Panc1 (cell line): ENCODE data around the gene SMIM15.

ENCODE experiments used
- CTCF ChIP-seq: fragments of 450-650 bp; IDR thresholded peaks from 2 replicates; pipeline ENCODE4 v1.5.1; 2017; ENCODE audit warnings: mild to moderate bottlenecking
- POLR2AphosphoS5 ChIP-seq: IDR thresholded peaks from 2 replicates; pipeline ENCODE4 v1.6.1; 2012; ENCODE audit warnings: mild to moderate bottlenecking, low read depth, low read length, moderate library complexity
- REST ChIP-seq, 2 experiments: IDR thresholded peaks; 2 replicates each; pipeline ENCODE4 v1.6.1; 2011 to 2012; ENCODE audit warnings: low read depth in 2 of 2, control low read depth in 1 of 2, low read length in 1 of 2, mild to moderate bottlenecking in 1 of 2, moderate library complexity in 1 of 2; ENCODE audit not compliant: insufficient read depth in 1 of 2
- SIN3A ChIP-seq: IDR thresholded peaks from 2 replicates; pipeline ENCODE4 v1.6.1; 2012; ENCODE audit warnings: low read depth, mild to moderate bottlenecking, low read length, moderate library complexity, borderline replicate concordance; ENCODE audit not compliant: insufficient read depth
- TCF7L2 ChIP-seq: IDR thresholded peaks from 2 replicates; pipeline ENCODE4 v1.6.1; 2011; ENCODE audit warnings: mild to moderate bottlenecking, low read depth, low read length, inconsistent platforms

- TF ChIP-seq CTCF, result no peak
- no peak for TF ChIP-seq REST (IDR thresholded peaks at IDR 0.05; ENCODE audit: insufficient read depth in 1 of 2, low read depth in 2 of 2, low read length in 1 of 2)
- TF ChIP-seq SIN3A, result no peak
- TF ChIP-seq TCF7L2, result no peak
- no peak for TF ChIP-seq POLR2AphosphoS5
Observed at GRCh38 chr5:61200582-61201155, 38.4 kb upstream of the SMIM15 start.
